ENCODE measurements around the gene DGKB. TPM values are rescaled to one million over a fixed set of nuclear protein-coding genes. Genes with fewer than 3 reads are reported as not detected.

Gene DGKB
- total RNA-seq, 1 donor from 2014 or later: not detected

DNA sequence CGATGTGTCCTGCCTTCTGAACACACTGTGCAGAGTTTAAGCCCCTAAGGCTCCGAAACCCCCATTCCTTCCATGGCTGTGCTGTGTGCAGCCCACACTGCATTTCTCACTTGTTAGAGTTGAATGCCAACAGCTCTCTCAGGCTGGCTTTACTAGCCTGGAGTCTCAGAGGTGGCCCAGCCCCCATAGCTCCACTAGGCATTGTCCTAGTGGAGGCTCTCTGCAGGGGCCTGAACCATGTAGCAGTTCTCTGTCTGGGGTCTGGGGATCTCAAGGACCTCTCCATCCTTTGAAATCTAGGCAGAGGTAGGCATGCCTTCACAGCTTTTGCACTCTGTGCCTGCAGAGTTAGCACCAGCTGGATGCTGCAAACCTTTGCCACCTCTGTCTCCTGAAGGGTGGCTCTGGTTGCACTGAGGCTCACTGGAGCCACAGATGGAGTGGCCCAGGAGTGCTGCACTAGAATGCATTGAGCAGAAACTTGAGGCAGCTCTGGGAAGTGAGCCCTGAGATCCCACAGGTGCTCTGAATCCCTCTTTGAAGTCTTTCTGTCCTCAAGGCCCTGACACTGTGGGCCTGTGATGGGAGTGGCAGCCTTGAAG lies 301.7 kb downstream of the DGKB start:
- intact Hi-C loops (cut with micrococcal nuclease): no loop called here

- intact Hi-C loops (cut with micrococcal nuclease): no loop called here
Measured at GRCh38 chr7:14598978-14599377, 303.6 kb downstream of the DGKB start.

- intact Hi-C loops (cut with micrococcal nuclease): no loop called here
Measured at GRCh38 chr7:14596421-14596820, 306.1 kb downstream of the DGKB start.

- intact Hi-C loops (cut with micrococcal nuclease): no loop called here
Measured at GRCh38 chr7:14590206-14590605, 312.3 kb downstream of the DGKB start.

DNA sequence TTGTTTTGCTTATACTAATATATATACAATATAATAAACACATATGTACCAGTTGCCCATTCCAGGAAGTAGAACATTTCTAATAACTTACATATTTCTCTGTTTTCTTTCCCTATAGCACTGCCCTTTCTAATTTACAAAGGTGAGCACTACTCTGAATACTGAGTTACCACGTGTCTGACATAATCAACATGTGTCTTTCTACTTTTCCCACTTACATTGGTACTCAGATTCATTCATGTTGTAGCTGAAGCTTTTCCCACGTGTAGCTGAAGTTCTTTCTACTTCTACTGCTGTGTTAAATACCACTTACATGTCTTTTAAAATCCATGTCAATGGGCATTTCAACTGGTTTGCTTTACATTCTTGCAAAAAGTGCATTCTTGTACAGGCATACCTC lies 317.3 kb downstream of the DGKB start:
- intact Hi-C loops (cut with micrococcal nuclease): no loop called here

GRCh38 chr7:14583518-14583917 lies 319.0 kb downstream of the DGKB start:
- intact Hi-C loops (cut with micrococcal nuclease): no loop called here

DNA sequence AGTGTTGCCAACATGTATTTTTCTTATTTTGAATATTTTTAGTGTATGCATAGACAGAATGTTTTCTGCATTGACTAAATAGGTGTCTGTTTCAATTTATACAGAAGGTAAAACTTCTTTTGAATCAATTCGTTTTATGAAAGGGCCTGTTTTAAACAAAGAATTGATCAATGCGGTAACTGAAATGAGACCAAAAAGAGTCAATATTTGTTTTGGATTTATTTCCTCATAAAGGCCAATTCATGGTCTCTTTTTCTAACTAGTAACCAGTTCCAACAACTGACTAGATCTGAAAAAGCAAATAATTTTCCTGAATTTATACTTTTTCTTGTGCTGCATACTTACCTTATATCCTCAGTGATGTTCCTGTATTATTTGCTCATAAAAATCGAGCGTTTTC lies 320.5 kb downstream of the DGKB start:
- intact Hi-C loops (cut with micrococcal nuclease): no loop called here

DNA sequence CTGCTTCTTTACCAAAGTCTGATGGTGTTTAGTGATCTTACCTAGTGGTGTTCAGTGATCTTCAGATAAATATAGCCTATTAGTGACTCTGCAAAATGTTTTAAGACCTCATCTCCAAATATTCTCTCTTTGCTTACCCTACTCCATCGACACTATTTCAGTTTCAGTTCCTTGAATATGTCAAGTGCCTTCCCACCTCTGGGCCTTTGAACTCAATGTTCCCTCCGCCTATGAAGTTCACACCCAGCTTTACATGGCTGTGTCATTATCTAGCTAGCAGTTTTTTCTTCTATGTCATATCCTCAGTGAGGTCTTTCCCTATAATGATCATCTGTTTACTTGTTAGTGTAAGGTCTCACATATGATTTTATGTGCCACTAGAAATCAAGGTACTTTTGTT lies 322.6 kb downstream of the DGKB start:
- intact Hi-C loops (cut with micrococcal nuclease): no loop called here

DNA sequence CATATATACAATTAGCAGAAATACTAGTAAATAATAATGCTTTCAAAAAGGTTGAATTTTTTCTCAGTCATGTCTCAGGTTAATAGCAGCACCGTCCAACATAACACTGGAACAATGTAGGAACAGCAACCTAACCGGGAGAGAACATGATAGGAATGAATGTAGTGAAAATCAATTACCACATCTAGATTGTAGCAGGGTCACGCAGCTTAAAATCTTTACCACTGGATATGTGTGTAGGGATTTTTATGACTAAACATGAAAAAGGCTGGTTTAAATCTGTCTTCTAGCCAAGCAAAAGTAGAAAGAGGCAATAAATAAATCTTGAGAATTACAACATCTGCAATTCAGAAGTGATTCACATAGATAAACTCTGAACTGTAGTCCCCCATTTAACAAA lies 326.0 kb downstream of the DGKB start:
- intact Hi-C loops (cut with micrococcal nuclease): no loop called here

GRCh38 chr7:14570750-14571607 lies 331.6 kb downstream of the DGKB start:
- intact Hi-C loops (cut with micrococcal nuclease): no loop called here

DNA sequence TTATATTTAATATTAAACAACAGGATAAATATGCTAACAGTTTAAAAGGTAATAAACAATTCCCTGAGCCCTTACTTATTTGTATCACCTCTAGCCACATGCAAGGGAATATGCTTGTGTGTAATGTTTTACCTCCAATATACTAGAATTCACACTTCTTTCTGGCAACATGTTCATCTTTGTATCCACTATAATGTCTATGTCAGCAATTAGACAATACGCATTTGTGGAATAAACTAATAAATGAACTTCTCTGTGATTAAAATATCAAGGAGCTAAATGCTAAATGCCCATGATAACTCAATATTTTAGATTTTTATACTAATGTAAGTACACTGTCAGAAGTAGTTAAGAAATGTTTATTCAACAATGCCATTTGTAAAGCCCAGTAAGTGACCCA lies 350.5 kb downstream of the DGKB start:
- intact Hi-C loops (cut with micrococcal nuclease): no loop called here

- intact Hi-C loops (cut with micrococcal nuclease): no loop called here
Measured at GRCh38 chr7:14551310-14551709, 351.2 kb downstream of the DGKB start.

DNA sequence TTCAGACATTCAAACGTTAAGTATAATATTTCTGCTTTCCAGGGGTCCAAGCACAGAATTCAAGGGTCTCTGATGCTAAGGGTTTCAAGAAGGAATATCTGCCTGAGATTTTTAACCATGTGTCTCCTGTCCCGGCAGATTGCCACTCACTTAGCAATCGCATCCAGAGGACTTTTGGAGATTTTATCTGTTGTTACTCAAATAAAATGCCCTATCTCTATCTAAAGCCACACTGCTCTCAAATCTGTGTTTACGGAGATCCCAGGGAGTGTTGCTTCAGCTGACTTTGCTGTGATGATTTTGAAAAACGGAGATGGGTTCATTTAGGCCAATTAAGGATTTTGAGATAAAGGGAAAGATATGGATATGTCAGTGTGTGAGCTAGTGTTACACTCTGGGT lies 359.9 kb downstream of the DGKB start:
- intact Hi-C loops (cut with micrococcal nuclease): no loop called here

DNA sequence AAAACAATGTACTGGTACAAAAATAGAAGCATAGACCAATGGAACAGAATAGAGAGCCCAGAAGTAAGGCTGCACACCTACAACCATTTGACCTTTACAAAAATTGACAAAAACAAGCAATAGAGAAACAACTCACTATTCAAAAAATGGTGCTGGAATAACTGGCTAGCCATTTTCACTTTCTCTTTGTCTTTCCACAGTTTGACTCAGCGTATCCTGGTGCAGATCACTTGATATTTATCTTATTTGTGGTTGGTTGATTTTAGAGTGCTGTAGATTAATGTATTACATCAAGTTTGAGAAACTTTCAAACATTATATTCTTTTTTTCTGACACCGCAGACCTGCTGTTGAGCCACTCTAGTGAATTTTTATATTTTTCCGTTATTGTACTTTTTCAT lies 381.4 kb downstream of the DGKB start:
- intact Hi-C loops (cut with micrococcal nuclease): no loop called here

GRCh38 chr7:14510268-14510667 lies 392.3 kb downstream of the DGKB start:
- intact Hi-C loops (cut with micrococcal nuclease): no loop called here

GRCh38 chr7:14507617-14508016 lies 394.9 kb downstream of the DGKB start:
- intact Hi-C loops (cut with micrococcal nuclease): no loop called here

- intact Hi-C loops (cut with micrococcal nuclease): no loop called here
Measured at GRCh38 chr7:14505906-14506305, 396.6 kb downstream of the DGKB start.

DNA sequence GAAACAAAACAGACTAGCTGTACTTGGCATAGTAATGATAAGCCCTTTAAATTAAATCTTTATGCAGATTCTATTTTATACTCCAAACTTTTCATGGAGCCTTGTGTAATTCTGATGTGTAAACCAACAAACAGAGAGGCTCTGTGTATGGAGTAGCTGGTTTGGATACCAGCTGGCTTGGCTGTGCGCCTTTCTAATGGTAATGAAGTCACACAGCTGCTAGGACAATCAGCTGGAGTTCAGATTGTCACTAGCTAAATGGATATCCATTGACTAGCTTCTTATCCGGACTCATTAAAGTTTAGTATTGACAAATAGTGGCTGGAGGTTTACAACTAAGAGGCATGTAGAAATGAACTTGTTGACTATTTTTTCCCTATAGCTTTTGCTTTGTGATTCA lies 398.4 kb downstream of the DGKB start:
- intact Hi-C loops (cut with micrococcal nuclease): no loop called here

GRCh38 chr7:14503623-14504022 lies 398.9 kb downstream of the DGKB start:
- intact Hi-C loops (cut with micrococcal nuclease): no loop called here

GRCh38 chr7:14501436-14501835 lies 401.1 kb downstream of the DGKB start:
- intact Hi-C loops (cut with micrococcal nuclease): no loop called here

DNA sequence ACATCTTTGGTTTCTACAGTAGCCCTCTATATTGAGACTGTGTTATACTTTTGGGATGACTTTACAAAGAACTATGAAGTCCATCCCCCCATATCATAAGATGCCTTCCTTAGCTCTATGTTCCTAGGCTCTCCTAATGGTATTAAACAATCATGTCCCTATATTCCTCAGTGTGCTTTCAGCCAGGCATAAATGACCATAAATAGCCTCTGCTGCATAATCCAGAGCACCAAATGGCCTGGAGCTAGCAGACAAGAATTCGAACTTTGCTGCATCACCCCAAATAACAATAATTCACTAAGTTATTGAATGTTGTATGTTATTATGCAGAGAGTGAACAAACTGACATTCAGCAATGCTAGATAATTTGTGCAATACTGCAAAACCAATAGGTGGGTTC lies 405.2 kb downstream of the DGKB start:
- intact Hi-C loops (cut with micrococcal nuclease): no loop called here

DNA sequence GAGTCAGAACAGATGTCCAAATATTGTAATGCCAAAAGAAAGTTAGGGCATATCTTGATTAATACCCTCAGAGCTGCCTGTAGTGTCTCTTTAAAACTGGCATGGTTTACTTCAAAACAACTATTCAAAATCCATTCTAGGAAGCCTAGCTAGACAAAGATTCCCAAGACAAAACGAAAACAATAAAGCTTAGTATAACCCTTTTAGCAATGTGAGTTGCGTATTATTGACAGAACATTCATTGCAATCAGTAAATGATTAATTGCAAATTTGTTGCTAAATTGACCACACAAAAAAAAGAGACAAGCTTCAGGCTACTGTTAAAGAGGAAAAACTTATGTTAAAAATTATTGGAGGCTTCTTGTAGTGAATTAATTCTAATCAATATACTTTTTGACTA lies 406.9 kb downstream of the DGKB start:
- intact Hi-C loops (cut with micrococcal nuclease): no loop called here
